HEK293 (cell line): ENCODE results near the gene GRN.

ENCODE experiments used
- REST ChIP-seq: fragments of 450-650 bp; formaldehyde crosslinking; IDR thresholded peaks from 2 replicates; pipeline ENCODE4 v1.5.1; 2016; ENCODE audit warnings: missing biosample characterization, missing genetic modification characterization
- ZNF660 ChIP-seq: fragments of 450-650 bp; IDR thresholded peaks from 2 replicates; pipeline ENCODE4 v1.5.1; 2018; ENCODE audit warnings: missing biosample characterization, mild to moderate bottlenecking, missing genetic modification characterization

DNA sequence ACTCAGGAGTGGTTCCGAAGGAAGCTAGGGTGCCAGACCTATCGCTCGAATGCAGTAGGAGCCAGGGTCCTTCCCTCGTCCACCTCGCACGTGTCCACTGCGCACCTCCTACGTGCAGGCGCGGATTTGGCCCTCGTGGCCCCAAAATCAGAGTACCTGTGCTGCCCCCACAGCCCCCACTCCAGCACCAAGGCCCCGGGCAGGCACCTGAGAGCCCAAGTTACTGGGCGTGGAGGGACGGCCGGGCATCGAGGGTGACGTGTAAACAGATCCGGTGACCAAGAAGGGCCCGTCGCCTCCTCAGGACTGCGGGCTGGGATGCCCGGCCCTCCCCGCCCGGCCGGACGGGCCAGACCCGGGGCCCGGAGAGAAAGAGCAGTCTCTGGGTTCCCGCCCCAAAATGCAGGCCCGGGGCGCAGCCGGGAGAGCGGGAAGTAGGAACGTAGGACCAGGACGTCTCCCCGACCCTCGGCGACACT lies 21.0 kb upstream of the GRN start:
- TF ChIP-seq REST (tag by site-specific recombination) (no peak), ZNF660 (tag by site-specific recombination) (no peak)
